Brain microvascular endothelial cell (primary cell): ENCODE results near the gene ADGRV1.
"Not testable (repeated sequence)": the region's sequence is repeated elsewhere in the genome, so short reads cannot be mapped to it uniquely, and the experiment has no call there.

Source experiments
- DNase-seq: peaks from one replicate; pipeline ENCODE4 v3.0.0-alpha.2; 2020
- H3K27ac ChIP-seq: fragments of 250-450 bp; sonication (Bioruptor Pico); 2 replicates; pipeline ENCODE4 v1.5.1; 2020; ENCODE audit warnings: mild to moderate bottlenecking, moderate library complexity
- H3K27me3 ChIP-seq: fragments of 250-450 bp; sonication (Bioruptor Pico); replicated peaks from 2 replicates; pipeline ENCODE4 v1.5.1; 2020; ENCODE audit warnings: mild to moderate bottlenecking
- H3K36me3 ChIP-seq: fragments of 250-450 bp; sonication (Bioruptor Pico); replicated peaks from 2 replicates; pipeline ENCODE4 v1.5.1; 2020; ENCODE audit warnings: mild to moderate bottlenecking
- H3K4me3 ChIP-seq: 2 replicates; pipeline ENCODE4 v1.5.1; 2011; ENCODE audit warnings: low read depth, mild to moderate bottlenecking, control low read depth, low read length, moderate library complexity
- in situ Hi-C: cut with HindIII; loops from 2 replicates; pipeline ENCODE4 v1.10.0; 2017; ENCODE audit warnings: low sequenced_read_pairs, low pct_ligation_motif_present
- TF ChIP-seq, protein P1 (sequence below): IDR thresholded peaks from 2 replicates; pipeline ENCODE4 v1.5.1; 2011; ENCODE audit warnings: low read depth, mild to moderate bottlenecking, moderate library complexity, low read length, control low read depth, inconsistent platforms; ENCODE audit errors: missing control alignments

The ADGRV1 gene

DNA sequence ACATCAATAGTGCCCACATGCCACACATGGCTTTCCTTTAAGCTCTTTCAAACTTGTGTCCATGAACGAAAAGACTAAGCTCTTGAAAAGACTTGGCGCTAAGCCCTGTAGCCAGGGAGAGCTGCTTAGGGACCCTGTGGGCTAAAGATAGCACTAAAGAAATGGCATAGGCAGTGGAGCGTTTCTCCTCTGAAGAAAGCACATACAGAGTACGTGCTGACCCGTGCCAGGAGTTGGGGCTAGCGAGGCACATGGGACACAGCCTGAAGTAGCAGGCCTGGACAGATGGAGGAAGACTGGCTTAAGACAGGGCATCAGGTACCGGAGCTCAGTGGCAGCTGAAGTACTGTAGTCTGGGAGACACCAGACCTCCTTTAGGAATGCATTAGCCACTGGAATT is 39.7 kb downstream of the ADGRV1 start:
- TF ChIP-seq, protein P1, sequence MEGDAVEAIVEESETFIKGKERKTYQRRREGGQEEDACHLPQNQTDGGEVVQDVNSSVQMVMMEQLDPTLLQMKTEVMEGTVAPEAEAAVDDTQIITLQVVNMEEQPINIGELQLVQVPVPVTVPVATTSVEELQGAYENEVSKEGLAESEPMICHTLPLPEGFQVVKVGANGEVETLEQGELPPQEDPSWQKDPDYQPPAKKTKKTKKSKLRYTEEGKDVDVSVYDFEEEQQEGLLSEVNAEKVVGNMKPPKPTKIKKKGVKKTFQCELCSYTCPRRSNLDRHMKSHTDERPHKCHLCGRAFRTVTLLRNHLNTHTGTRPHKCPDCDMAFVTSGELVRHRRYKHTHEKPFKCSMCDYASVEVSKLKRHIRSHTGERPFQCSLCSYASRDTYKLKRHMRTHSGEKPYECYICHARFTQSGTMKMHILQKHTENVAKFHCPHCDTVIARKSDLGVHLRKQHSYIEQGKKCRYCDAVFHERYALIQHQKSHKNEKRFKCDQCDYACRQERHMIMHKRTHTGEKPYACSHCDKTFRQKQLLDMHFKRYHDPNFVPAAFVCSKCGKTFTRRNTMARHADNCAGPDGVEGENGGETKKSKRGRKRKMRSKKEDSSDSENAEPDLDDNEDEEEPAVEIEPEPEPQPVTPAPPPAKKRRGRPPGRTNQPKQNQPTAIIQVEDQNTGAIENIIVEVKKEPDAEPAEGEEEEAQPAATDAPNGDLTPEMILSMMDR = no peak
- H3K27me3 ChIP-seq = no peaks in the 10 kb centered on the region
- no peak overlapping the region for H3K27ac ChIP-seq
- in situ Hi-C loops = no loop called here
- no peak overlapping the region for H3K4me3 ChIP-seq
- no peak for DNase-seq
- H3K36me3 ChIP-seq = no peaks in the 10 kb centered on the region

DNA sequence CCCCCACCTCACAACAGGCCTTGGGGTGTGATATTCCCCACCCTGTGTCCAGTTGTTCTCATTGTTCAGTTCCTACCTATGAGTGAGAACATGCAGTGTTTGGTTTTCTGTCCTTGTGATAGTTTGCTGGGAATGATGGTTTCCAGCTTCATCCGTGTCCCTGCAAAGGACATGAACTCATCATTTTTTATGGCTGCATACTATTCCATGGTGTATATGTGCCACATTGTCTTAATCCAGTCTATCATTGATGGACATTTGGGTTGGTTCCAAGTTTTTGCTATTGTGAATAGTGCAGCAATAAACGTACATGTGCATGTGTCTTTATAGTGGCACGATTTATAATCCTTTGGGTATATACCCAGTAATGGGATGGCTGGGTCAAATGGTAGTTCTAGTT is 41.7 kb downstream of the ADGRV1 start:
- H3K36me3 ChIP-seq, H3K4me3 ChIP-seq, H3K27me3 ChIP-seq, in situ Hi-C loops, H3K27ac ChIP-seq, DNase-seq: not testable (repeated sequence)

DNA sequence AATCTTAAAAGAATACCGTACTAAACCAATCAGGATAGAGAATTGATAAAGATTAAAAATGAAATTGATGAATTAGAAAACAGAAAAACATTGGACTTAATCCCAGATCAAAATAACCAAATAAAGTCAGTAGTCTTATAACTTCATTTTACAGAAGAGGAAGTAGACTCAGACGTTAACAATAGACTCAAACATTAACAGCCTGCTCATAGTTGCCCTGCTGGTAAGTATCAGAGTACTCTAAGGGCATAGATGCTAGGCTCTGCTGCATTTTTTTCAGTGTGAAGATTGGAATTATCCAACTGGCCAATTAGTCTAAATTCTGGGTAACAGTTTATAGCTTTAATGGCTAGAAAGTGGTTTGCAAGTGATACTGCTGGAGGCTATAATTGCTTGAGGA is 42.9 kb downstream of the ADGRV1 start:
- TF ChIP-seq, protein P1 = no peak
- no peak for DNase-seq

DNA sequence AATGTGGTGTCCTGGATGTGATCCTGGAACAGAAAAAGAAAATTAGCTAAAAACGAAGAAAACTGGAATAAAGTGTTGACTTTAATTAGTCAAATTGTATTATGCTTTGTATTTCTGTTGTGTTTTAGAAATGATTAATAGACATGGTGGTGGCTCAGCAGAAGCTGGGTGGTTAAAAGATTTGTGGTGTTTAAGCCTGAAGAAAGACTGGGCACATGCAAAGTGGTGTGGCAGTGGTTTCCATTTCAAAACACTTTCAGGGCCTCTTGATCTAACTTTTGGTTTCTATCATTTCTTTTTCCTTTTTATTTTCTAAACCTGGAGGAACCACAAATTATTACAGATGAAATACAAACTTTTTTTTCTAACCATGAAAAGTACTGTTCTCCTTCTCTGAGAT is 44.1 kb downstream of the ADGRV1 start:
- Histone ChIP-seq H3K27me3 (no peaks in the 10 kb centered on the region), H3K36me3 (no peaks in the 10 kb centered on the region), H3K4me3 (no peak overlapping the region), H3K27ac (no peak overlapping the region)
- TF ChIP-seq, protein P1 = no peak
- in situ Hi-C loops = no loop called here
- DNase-seq = no peak

More for the DNA sequence above, 42.9 kb downstream of the ADGRV1 start:
- H3K27ac ChIP-seq = no peak overlapping the region
- H3K4me3 ChIP-seq = no peak overlapping the region
- in situ Hi-C loops = no loop called here
- H3K36me3 ChIP-seq = no peaks in the 10 kb centered on the region
- no peaks in the 10 kb centered on the region for H3K27me3 ChIP-seq

DNA sequence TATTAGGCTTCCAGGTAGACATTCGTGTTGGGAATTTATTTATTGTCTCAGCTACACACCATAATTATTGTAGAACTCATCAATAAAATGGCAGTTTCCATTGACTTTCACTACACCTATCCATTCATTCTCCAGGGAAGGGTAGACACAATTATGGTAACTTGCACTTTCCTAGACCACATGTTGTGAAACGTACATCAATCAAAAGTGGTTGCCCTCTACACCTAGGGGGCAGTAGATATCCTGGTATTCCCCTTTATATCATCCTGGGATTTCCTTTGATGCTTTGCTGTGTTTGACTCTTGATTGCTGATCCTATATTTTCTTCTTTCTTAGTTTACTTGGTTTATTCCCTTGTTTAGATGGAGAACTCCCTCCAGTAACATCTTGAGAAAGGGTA is 47.9 kb downstream of the ADGRV1 start:
- Histone ChIP-seq H3K27me3 (no peaks in the 10 kb centered on the region), H3K36me3 (no peaks in the 10 kb centered on the region), H3K4me3 (no peak overlapping the region), H3K27ac (no peak overlapping the region)
- no peak for DNase-seq
- in situ Hi-C loops = no loop called here
- TF ChIP-seq, protein P1 = peak; percentile 30

DNA sequence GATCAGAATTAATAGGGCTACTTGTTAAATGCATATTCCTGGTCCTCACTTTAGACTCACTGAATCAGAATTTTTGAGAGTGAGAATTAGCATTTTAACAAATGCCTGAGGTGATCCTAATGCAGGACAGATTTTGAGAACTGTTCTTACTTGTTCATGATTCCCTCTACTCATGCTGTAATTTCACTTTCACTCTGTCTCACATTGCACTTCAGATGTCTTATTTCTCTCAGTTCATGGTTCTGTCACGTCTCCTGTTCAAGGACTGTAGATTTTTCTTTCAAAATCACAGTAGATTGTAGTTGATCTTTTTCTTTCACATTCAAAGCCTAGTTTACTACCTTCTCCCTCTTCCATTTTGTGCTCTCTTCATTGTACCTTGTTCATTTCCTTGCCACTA is 54.3 kb downstream of the ADGRV1 start:
- no peaks in the 10 kb centered on the region for H3K36me3 ChIP-seq
- no peak overlapping the region for H3K27ac ChIP-seq
- no peak overlapping the region for H3K4me3 ChIP-seq
- in situ Hi-C loops = no loop called here
- H3K27me3 ChIP-seq = no peaks in the 10 kb centered on the region
- TF ChIP-seq, protein P1 = no peak
- DNase-seq = no peak
